GM18520 (cell line): ENCODE measurements around the gene PRKCA.

Experiments used
- ATAC-seq: cut with Tn5 transposase; IDR thresholded peaks from one replicate; pipeline ENCODE4 v1.9.1; 2021; ENCODE audit not compliant: unreplicated experiment

Gene PRKCA

DNA sequence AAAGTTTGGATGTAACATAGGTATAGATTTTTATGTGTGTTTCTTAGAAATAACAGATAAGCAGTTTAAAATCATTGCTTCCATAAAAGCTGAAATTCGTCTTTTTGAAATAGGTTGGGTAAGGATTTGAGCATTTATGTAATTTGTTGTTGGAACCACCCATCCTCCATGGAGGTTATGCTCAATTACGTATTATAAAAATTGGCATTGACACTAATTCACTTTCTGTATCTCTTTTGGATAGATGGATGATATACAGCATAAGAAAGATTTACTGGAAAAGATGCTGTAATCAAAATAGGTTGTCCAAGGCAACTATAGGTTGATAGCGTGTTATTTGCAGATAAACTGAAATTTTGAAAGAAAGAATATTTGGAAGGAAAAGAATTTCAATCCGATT is 105.5 kb downstream of the PRKCA start:
- ATAC-seq: no peak

DNA sequence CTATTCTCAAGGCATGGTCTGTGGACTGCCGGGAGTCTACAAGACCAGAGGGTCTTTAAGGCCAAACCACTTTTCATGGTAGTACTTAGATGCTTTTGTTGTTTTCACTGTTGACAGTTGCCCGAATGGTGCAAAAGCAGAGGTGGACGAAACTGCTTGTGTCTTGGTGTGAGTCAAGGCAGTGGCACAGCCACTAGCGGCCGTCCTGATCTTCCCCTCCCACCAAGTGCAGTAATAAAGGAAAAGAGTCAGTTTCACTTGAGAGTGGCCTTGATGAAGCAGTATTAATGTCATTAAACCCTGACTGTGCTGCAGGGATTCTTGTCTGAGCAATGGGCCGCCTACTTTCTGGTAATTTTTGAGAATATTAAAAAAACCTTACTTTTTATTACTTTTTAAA is 109.1 kb downstream of the PRKCA start:
- no peak for ATAC-seq

DNA sequence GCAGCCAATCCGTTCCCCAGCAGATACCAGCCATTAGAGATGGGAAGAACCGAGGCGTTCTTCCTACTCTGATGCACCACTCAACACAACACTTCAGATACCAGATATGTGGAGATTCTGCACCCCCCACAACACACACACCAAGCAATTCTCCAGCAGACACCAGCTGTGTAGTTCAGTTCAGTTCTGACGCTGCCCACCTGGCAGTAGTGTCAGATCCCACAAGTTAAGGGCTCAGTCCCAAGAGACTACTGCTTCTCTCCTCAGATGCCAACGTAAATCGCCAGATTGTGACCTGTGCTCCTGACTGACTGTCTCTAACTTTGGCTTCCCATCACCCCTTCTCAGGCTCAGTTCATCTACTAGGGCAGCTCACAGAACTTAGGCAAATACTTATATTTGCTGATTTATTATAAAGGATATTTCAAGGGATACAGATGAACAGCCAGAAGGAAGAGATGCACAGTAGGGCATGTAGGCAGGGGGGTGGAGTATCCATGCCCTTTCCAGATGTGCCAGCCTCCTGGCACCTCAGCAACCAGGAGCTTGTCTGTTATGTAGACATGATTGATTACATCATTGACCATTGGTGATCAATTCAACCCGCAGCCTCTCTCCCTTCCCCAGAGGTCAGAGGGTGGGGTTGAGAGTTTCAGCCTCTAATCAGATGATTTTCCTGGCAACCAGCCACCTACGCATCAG is 110.6 kb downstream of the PRKCA start:
- ATAC-seq: no peak

DNA sequence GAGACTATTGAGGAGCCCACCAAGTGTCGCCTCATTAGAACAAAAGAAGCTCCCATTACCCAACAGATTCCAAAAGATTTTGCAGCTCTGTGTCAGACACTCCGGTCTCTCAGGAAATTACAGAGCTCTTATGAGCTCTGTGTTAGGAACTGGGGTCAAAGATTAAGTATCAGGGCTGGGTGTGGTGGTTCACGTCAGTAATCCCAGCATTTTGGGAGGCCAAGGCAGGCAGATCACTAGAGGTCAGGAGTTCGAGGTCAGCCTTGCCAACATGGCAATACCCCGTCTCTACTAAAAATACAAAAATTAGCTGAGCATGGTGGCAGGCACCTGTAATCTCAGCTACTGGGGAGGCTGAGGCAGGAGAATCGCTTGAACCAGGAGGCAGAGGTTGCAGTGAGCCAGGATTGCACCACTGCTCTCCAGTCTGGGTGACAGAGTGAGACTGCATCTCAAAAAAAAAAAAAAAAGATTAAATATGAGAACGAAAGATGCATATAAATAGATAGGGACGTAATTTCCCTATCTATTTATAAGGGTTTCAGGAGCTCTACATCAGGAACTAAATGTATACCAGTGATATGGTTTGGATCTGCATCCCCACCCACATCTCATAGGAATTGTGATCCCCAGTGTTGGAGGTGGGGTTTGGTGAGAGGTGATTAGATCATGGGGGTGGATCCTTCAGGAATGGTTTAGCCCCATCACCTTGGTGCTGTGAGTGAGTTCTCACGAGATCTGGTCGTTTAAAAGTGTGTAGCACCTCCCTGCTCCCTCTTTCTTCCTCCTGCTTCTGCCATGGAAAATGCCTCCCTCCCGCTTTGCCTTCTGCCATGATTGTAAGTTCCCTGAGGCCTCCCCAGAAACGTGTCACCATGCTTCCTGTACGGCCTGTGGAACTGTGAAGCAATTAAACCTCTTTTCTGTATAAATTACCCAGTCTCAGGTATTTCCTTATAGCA is 111.4 kb downstream of the PRKCA start:
- ATAC-seq: no peak

DNA sequence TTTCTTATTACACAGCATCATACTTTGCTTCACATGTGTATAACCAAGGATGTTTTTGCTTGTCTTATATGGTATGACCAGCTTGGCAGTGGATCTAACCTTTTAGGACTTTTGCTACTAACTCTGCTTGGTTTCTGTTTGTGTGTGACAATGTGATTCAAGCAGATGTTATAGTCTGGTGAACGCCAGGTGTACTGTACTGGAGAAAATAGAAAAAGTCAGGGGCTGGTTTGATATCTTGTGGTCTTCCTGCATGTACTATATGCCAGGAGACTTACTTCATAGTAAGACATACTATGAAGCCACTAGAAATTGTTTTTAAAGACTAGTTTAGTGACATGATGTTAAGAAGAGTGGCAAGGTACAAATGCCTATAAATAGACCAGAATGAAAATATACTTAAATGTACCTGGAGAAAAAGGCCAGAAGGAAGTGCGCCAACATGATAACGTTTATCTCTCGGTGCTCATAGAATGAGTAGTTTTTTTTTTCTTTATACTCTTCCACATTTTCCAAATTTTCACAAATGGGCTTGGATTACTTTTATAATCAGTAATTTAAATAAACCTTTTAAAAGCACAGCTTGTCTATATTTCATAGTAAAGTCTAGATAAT is 112.3 kb downstream of the PRKCA start:
- no peak for ATAC-seq

DNA sequence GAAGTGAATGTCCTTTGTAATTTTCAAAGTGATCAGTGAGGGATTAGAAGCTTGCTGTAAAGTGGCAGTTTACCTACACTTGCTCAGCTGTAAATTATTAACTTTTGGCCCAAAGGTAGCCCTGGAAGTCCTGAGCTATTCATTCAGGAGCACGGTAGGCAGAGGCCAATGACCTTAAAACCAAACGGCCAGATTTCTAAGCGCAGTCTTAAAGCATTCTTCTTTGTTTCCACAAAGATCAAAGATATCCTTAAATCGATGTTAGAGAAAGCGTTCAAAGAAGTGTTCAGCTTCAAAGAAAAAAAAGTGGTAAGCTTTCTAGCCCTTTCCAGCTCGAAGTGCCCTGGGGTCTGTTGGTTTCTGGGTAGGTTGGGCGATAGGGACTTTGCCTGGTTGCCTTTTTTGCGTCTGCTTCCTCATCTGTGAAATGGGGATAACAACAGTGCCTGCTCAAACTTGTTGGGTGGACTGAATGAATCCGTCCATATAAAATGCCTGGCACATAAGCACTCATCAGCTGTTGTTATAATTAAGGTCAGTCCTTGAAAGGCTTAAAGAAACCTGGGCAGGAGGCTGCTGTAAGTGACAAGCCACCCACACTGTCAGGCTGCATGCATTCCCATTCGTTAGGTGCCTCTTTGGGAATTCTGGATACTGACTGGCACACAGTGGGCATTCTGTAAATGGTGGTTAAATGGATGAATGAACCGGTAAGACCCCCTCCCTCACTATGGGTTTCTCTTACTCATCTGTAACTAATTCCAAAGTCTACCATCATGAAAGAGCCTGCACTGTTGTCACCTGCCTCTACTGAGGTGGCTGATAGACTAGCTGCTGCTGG is 113.2 kb downstream of the PRKCA start:
- ATAC-seq: no peak

DNA sequence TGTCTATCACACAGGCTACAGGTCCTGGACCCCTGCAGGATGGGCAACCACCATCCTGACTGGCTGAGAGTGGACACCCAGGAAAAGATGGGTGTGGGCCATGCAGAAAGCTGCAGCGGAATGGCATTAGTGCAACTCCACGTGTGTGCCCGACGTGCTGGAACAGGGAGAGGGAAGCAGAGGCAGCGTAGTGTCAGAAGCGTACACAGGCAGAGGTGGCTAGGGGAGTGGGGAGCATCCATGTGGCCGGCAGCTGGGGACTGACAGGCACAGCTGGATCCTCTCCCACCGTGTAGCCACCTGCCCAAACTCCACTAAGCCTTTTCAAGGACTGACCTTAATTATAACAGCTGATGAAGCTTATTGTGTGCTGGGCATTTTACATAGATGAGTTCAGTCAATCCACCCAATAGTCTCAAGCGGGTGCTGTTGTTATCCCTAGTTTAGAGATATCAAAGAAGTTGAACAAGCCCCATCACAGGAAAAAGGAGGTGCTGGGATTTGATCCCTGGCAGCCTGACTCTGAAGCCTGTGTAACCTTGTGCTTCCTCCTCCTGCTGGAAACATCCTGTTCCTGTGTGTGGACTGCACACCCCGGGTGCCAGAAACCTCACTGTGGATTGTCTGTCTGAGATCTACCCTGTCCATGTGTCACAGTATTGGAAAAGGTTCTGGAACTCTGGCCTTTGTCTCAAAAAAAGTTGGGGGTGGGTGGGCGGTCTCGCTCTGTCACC is 114.0 kb downstream of the PRKCA start:
- ATAC-seq: no peak

DNA sequence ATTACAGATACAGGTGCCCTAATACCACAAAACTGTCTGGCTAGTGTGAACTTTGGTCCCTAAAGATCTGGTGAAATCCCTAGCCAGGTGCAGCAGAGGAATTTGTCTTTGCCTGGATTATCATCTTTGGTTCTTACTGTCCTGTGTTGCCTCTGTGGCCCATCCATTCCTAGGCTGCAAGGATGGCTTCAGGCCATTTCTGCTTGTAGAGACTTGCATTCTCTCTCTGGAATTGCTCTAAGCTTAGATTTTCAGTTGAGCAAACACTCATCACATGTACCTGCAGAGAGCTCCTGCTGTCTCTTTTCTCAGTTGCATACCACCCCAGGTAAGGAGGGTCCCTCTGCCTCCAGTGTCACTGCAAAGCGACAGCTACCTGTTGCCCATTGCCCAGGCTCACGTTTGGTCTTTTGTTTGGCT is 114.9 kb downstream of the PRKCA start:
- no peak for ATAC-seq

DNA sequence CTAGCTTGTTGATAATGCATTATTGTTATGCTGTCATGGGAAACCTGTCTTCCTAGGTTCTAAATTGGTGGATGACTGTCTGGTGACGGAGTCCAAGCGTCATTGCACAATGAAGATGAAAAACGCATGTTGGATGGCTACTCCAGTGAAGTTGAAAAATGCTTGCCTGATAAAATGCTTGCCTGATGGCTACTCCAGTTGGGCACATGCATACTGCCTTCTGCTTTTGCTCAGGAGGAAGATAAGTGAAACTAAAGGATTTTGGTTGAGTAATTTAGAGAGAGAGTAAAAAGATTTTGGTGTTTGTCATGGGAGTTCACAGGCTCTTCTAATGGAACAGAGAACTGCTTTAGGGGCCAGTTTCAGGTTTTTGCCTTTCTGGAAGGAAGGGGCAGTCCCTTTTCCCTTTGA is 118.6 kb downstream of the PRKCA start:
- no peak for ATAC-seq

DNA sequence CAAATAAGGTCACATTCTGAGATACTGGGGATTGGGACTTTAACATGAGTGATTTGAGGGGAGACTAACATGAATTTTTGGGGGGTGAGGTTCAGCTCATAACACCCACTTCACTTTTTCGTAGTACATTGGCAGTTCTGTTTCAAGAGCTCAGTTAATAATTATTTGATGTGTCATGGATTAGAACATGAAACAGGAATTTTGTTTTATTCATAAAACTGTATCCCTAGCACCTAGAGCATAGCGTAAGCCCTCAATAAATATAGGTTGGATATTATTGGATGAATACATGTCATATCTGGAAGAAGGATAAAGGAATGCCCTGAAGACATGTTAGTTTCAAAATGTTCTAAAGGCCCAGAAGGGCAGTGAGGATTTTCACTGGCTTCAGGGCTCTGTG is 119.8 kb downstream of the PRKCA start:
- ATAC-seq: no peak

DNA sequence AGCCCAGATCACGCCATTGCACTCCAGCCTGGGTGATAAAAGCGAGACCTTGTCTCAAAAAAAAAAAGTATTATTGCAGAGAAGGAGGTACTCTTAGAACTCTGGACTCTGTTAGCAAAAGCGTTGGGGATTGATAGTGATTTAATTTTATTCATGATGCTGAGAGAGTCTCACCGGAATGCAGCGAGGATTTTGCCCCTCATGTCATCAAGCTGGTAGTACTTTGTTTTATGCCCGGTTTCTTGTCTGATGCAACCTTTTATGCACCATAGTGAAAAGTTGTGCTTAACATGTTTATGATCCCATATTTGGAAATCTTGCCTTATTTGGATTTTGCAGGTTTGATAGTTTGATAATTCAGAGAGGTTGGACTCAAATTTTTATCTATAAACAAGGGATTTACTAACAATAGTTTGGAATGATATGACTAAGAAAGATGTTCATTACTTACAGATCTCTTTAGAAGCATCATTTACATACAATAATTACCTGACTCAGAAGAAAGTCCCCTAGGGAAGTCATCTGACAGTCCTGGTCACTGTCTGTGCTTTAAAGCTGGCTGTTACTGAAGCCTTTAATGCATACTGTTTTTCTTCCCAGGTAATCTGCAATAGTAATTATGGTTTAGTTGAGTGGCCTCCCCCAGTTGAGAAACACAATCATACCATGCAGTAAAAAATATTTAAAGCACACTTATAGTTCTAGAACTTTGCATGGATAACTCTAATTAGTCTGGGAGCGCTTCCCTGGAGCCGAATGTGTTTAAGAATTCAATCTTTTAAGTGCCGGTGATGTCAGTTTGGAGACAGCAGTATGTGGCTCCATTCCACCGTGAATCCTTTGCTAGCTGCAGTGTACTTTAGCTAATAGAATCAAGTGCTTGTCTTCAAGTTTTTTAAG is 120.9 kb downstream of the PRKCA start:
- no peak for ATAC-seq

DNA sequence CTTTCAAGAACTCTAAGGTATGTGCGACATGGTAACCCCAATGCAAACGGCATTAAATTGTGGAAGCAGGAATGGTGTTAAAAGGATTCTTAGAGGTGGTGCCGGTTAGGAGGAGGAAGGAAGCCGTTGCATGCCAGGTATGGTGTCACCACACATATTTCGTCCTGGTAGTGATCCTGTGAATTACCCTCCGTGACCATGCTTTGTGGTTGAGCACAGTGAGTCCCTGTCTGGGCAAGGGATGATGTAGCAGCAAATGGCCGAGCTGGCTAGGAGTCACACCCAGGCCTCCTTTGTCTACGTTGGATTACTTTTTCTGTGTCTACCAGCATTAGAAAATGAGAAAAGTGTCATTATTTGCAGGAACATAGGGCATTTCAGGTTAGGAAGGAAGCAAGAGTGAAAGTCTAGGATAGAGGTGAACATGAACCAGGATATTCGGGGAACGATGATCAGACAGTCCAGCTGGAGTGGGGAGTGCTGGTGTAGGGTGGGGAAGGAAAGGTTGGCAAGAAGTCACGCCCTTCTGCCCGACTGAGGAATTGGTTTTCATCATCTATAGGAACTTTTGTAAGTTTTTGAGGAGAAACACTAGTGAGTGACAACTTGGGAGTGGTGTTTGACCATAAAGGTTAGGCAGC is 123.5 kb downstream of the PRKCA start:
- ATAC-seq: no peak

DNA sequence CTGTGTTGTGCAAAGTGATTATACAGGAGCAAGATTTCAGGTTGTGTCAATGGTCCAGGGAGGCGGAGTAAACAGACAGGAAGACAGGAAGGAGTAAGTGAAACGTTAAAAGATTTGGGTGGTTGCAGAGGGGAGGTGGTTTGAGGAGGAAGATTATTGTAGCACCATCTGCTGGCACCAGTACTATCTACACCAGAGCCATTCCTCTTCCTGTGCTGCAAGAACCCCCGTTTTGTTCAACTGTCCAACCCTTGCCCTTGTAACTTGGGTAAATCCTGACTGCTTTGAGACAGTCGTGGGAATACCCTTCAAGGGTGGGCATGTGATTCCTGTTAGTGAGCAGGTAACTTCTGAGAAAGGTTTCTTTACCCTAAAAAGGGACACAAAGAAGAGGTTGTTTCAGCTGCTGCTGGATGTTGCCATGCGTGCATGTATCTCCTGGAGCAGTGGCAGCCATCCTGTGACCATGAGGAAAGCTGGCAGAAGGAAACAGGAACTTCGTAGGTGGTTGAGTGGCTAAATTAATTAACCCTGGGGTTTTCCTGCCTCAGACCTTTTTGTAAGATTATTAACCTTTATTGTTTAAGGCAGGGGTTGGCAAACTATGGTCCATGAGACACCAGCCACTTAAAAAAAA is 124.1 kb downstream of the PRKCA start:
- no peak for ATAC-seq

DNA sequence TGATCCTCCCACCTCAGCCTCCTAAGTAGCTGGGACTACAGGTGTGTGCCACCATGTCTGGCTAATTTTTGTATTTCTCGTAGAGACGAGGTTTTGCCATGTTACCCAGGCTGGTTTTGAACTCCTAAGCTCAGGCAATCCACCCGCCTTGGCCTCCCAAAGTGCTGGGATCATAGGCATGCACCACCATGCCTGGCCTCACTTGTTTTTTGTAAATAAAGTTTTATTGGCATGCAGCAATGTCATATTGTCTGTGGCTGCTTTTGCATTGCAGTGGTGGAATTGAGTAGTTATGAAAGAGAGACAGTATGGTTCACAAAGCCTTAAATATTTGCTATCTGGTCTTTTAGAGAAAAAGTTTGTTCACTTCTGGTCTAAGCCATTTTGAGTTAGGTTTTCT is 124.7 kb downstream of the PRKCA start:
- no peak for ATAC-seq

DNA sequence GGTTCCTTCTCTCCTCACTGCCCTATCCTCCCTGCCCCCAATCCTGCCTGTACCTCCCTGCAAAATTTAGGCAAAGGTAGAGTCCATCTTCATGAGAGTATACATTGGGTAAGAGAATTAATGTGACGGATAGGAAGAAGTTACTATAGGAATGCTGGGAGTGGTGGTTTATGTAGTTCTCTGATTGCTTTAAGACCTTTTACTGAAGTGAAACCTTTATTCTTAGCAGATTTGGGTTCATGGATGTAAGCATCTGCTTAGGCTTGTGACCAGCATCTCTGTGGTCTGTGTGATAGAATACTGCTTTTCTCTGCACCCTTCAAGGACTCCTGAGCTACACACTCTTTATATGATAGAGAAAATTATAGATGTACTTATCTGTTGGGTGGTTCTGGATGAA is 127.3 kb downstream of the PRKCA start:
- ATAC-seq: no peak

DNA sequence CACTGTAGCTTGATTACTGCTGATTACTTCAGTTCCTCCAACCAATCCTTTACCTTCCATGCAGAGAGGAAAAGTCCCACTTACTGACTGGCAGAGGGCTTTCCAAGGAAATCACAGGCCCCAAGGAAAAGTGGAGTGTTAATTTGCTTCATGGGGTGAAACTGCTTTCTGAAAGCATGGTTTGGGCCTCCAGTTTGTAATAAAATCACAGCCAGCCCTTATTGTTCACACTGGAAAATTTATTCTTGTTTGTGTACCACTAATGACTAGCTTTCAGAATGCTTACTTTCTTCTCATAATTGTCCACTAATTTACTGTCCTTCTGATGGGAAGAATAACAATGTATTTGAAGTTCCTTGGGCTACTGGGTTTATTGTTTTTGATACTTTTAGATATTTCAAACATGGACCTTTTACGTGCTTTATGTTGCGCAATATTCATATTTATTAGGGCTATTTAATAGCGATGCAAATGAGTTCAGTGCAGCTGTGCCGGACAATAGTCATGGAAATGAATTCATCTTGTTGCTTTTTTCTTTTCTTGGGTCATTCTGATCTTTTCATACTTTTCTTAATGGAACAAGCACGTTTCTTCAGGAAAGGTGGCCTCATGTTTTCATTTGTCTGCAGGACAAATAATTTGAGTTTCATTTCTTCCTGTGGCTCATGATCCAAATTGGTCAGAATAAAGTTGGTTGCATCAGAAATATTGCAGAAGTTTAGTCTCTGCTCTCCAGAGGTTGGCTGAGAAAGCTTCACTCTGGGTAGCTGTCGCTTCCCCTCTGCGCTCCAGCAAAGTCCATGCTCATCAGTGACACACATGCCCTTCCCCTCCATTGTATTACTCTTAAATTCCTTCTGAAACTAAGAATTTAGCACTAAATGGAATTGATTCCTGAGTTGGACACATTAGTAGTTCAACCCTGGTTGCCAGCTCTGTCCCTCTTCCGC is 128.7 kb downstream of the PRKCA start:
- ATAC-seq: no peak

DNA sequence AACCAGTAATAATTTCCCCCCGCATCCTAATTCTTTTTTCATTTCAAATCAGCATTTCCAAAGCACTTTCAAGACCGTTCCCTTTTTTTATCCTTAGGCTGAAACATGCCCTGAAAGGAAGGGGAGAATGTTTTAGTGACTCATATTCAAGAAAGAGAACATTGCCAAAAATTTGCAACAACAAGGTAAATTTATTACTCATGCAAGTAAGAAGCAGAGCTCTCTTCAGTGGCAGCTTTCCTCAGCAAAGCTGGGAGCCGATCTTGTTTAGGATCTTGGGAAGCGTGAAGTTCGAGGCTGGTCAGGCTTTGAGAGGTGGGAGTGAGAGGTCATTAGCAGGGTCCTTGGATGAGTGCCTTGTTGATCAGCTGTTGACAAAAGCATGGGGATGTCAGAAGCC is 129.5 kb downstream of the PRKCA start:
- no peak for ATAC-seq
